Breast epithelium (tissue), 3 donors: ENCODE data around the gene KCNIP4.

ENCODE experiments used
- POLR2A ChIP-seq: fragments of 450-650 bp; IDR thresholded peaks from one replicate; pipeline ENCODE4 v1.6.1; 2016; ENCODE audit warnings: antibody characterized with exemption, mild to moderate bottlenecking, moderate library complexity
- POLR2AphosphoS5 ChIP-seq, 3 donors: sonication (generic); formaldehyde crosslinking; IDR thresholded peaks; one replicate each; pipeline ENCODE4 v1.6.1; 2017; ENCODE audit warnings: antibody characterized with exemption in 3 of 3
- TF ChIP-seq, protein P1 (sequence below), 3 donors: fragments of 450-650 bp; IDR thresholded peaks; one replicate each; pipeline ENCODE4 v1.5.1; 2016 to 2017; ENCODE audit warnings: antibody characterized with exemption in 3 of 3, mild to moderate bottlenecking in 3 of 3, moderate library complexity in 3 of 3

DNA sequence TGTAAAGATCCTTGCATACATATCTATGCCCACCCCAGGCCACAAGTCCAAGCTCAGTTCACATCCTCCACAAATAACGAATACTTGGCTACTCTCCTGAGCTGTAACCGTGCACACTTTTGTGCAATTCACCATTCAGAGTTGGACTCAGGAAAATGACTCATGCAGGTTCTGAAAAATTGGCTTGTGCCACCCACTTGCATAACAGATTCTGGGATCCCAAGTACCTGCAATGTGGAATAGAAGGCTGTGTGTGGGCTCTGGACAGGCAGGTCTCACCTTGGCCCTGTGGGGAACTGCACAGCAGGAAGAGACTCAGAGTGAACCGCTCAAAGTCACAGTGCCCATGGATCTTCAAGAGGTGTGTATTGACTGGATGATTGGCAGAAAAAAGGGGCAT, 745.6 kb downstream of the KCNIP4 start:
- TF ChIP-seq, protein P1, sequence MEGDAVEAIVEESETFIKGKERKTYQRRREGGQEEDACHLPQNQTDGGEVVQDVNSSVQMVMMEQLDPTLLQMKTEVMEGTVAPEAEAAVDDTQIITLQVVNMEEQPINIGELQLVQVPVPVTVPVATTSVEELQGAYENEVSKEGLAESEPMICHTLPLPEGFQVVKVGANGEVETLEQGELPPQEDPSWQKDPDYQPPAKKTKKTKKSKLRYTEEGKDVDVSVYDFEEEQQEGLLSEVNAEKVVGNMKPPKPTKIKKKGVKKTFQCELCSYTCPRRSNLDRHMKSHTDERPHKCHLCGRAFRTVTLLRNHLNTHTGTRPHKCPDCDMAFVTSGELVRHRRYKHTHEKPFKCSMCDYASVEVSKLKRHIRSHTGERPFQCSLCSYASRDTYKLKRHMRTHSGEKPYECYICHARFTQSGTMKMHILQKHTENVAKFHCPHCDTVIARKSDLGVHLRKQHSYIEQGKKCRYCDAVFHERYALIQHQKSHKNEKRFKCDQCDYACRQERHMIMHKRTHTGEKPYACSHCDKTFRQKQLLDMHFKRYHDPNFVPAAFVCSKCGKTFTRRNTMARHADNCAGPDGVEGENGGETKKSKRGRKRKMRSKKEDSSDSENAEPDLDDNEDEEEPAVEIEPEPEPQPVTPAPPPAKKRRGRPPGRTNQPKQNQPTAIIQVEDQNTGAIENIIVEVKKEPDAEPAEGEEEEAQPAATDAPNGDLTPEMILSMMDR (IDR thresholded peaks at IDR 0.05): no peak
- TF ChIP-seq POLR2AphosphoS5 (IDR thresholded peaks at IDR 0.05) (no peak), POLR2A (no peak)
